Parathyroid adenoma (tissue), 2 donors: Measurements from ENCODE around the gene RPGR.

Source experiments
- H2AFZ ChIP-seq: fragments of 300-600 bp; sonication (generic); one replicate; pipeline ENCODE4 v1.7.0; 2017; ENCODE audit warnings: antibody characterized with exemption, mild to moderate bottlenecking
- H3K27ac ChIP-seq: fragments of 300-600 bp; sonication (generic); one replicate; pipeline ENCODE4 v1.7.0; 2017
- H3K27me3 ChIP-seq: fragments of 300-600 bp; sonication (generic); one replicate; pipeline ENCODE4 v1.7.0; 2017; ENCODE audit warnings: low read length; ENCODE audit not compliant: control insufficient read depth, insufficient read depth
- H3K36me3 ChIP-seq: fragments of 300-600 bp; sonication (generic); one replicate; pipeline ENCODE4 v1.7.0; 2017; ENCODE audit warnings: low read length; ENCODE audit not compliant: control insufficient read depth, insufficient read depth
- H3K4me1 ChIP-seq: fragments of 300-600 bp; sonication (generic); one replicate; pipeline ENCODE4 v1.7.0; 2017; ENCODE audit warnings: control low read depth
- H3K4me2 ChIP-seq: fragments of 300-600 bp; sonication (generic); one replicate; pipeline ENCODE4 v1.7.0; 2017; ENCODE audit warnings: low read length
- H3K4me3 ChIP-seq: fragments of 300-600 bp; sonication (generic); one replicate; pipeline ENCODE4 v1.7.0; 2017; ENCODE audit warnings: low read depth, low read length
- H3K79me2 ChIP-seq: fragments of 300-600 bp; sonication (generic); one replicate; pipeline ENCODE4 v1.7.0; 2017; ENCODE audit warnings: control low read depth
- H3K9ac ChIP-seq: fragments of 300-600 bp; sonication (generic); one replicate; pipeline ENCODE4 v1.7.0; 2017; ENCODE audit warnings: mild to moderate bottlenecking
- H3K9me3 ChIP-seq: fragments of 300-600 bp; sonication (generic); one replicate; pipeline ENCODE4 v1.7.0; 2017; ENCODE audit warnings: low read length; ENCODE audit not compliant: control insufficient read depth
- CTCF ChIP-seq: fragments of 300-600 bp; sonication (generic); IDR thresholded peaks from one replicate; pipeline ENCODE4 v1.7.0; 2017; ENCODE audit warnings: antibody characterized with exemption, mild to moderate bottlenecking
- donor health status: primary hyperparathyroidism.

The RPGR gene

GRCh38 chrX:38356401-38356800 lies 29.1 kb upstream of the RPGR start:
- no peaks in the 10 kb centered on the region for H3K4me1 ChIP-seq

GRCh38 chrX:38352362-38352761 lies 25.1 kb upstream of the RPGR start, which contains the start of gene OTC:
TSS of gene OTC (plus strand) at chrX:38352604. CDS start at chrX:38352697, 93 bp downstream.
- H3K4me2 ChIP-seq: no peak within 1 kb of the TSS
- H2AFZ ChIP-seq: no peak within 1 kb of the TSS
- H3K36me3 ChIP-seq: no peaks in the 10 kb centered on the region
- no peak within 1 kb of the TSS for H3K4me3 ChIP-seq
- H3K27me3 ChIP-seq: no peaks in the 10 kb centered on the region
- no peaks in the 10 kb centered on the region for H3K79me2 ChIP-seq
- H3K9me3 ChIP-seq: no peaks in the 10 kb centered on the region
- TF ChIP-seq CTCF: no peak
- no peak within 1 kb of the TSS for H3K27ac ChIP-seq
- H3K9ac ChIP-seq: no peak within 1 kb of the TSS
- H3K4me1 ChIP-seq: no peaks in the 10 kb centered on the region

More at GRCh38 chrX:38356401-38356800, 29.1 kb upstream of the RPGR start:
- no peaks in the 10 kb centered on the region for H3K9me3 ChIP-seq
- no peak overlapping the region for H3K27ac ChIP-seq
- H3K9ac ChIP-seq: no peak overlapping the region
- H3K27me3 ChIP-seq: no peaks in the 10 kb centered on the region
- H3K79me2 ChIP-seq: no peaks in the 10 kb centered on the region
- H3K4me3 ChIP-seq: no peak overlapping the region
- no peak for TF ChIP-seq CTCF
- H2AFZ ChIP-seq: no peak overlapping the region
- H3K36me3 ChIP-seq: no peaks in the 10 kb centered on the region
- no peak overlapping the region for H3K4me2 ChIP-seq

GRCh38 chrX:38351346-38351745 lies 24.0 kb upstream of the RPGR start:
- H2AFZ ChIP-seq: no peak overlapping the region
- H3K27me3 ChIP-seq: no peaks in the 10 kb centered on the region
- TF ChIP-seq CTCF: no peak
- no peaks in the 10 kb centered on the region for H3K4me1 ChIP-seq
- no peak overlapping the region for H3K9ac ChIP-seq
- H3K79me2 ChIP-seq: no peaks in the 10 kb centered on the region
- H3K4me2 ChIP-seq: no peak overlapping the region
- no peaks in the 10 kb centered on the region for H3K9me3 ChIP-seq
- no peaks in the 10 kb centered on the region for H3K36me3 ChIP-seq
- H3K27ac ChIP-seq: no peak overlapping the region
- no peak overlapping the region for H3K4me3 ChIP-seq

GRCh38 chrX:38347136-38347535 lies 19.8 kb upstream of the RPGR start:
- Histone ChIP-seq H3K27me3 (no peaks in the 10 kb centered on the region), H3K9ac (no peak overlapping the region), H3K9me3 (no peaks in the 10 kb centered on the region), H2AFZ (no peak overlapping the region), H3K27ac (no peak overlapping the region), H3K4me1 (no peaks in the 10 kb centered on the region), H3K4me2 (no peak overlapping the region), H3K4me3 (no peak overlapping the region), H3K36me3 (no peaks in the 10 kb centered on the region), H3K79me2 (no peaks in the 10 kb centered on the region)
- TF ChIP-seq CTCF: no peak

- H3K4me1 ChIP-seq: no peaks in the 10 kb centered on the region
- no peak overlapping the region for H2AFZ ChIP-seq
- no peaks in the 10 kb centered on the region for H3K36me3 ChIP-seq
- H3K27ac ChIP-seq: no peak overlapping the region
- no peak overlapping the region for H3K4me3 ChIP-seq
- no peaks in the 10 kb centered on the region for H3K27me3 ChIP-seq
- H3K79me2 ChIP-seq: no peaks in the 10 kb centered on the region
- no peak overlapping the region for H3K4me2 ChIP-seq
- H3K9me3 ChIP-seq: no peaks in the 10 kb centered on the region
- H3K9ac ChIP-seq: no peak overlapping the region
- no peak for TF ChIP-seq CTCF
Measured at GRCh38 chrX:38346150-38346549, 18.8 kb upstream of the RPGR start.
